ENCODE results near the gene DLGAP1. TPM values are rescaled to one million over a fixed set of nuclear protein-coding genes. Genes with fewer than 3 reads are reported as not detected.

The DLGAP1 gene
- total and polyA plus RNA-seq, 2 of the 13 experiments (the other 11 are each of a cell fraction or from before 2014, with no cell fraction given): 0.01 TPM; not detected in 1

DNA sequence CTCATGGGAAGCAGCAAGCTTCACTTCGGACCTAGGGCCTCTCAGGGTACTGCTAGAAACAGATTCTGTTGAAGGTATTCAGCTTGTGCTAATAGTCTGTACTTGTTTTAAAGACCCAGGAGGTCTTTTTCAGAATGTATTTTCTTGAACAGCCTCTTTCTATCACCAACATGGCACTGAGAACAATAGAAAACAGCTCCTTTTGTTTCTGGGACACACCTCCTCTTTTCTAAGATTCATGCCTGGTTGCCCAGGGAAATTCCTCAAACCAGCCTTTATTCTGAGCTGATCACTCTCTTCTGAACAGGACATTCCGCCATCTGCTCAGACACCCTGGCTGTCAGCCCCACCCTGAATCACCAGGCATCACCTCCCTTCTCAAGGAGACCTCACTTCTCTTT is 615.5 kb downstream of the DLGAP1 start:
- ATAC-seq (no peak), DNase-seq (ENCODE audit: low spot score) (no peak), FAIRE-seq (no peak)
- 10% methylated on average over 2 of the region's 2 CpGs for WGBS (ENCODE audit: low lambda C conversion rate)
- ChIA-PET POLR2A (no interaction called here), CTCF (ENCODE audit: low intra/inter-chr PET ratio, low total read pairs) (no interaction called here)
- Histone ChIP-seq H3K4me2 (ENCODE audit: low read depth, low read length) (no peak overlapping the region), H2AFZ (ENCODE audit: low read length) (no peak overlapping the region), H3K4me3 (replicated peaks in 1 of 3; ENCODE audit: insufficient read depth in 1 of 3, low read depth in 2 of 3, low read length in 3 of 3) (no peak overlapping the region), H4K20me1 (ENCODE audit: insufficient read depth, low read length) (no peaks in the 10 kb centered on the region), H3K27me3 (ENCODE audit: control insufficient read depth in 1 of 2, insufficient read depth in 2 of 2, low read length in 2 of 2) (no peaks in the 10 kb centered on the region; a peak in 1 of 5 replicates), H3K27ac (ENCODE audit: extremely low read length, insufficient read depth, low read length) (no peak overlapping the region), H3K9me3 (ENCODE audit: low read length) (no peaks in the 10 kb centered on the region), H3K79me2 (ENCODE audit: insufficient read depth, low read length) (no peaks in the 10 kb centered on the region), H3K36me3 (replicated peaks in 1 of 2; ENCODE audit: control insufficient read depth in 1 of 2, insufficient read depth in 2 of 2, low read length in 2 of 2) (no peaks in the 10 kb centered on the region), H3K9ac (ENCODE audit: insufficient read depth, low read depth, low read length) (no peak overlapping the region), H3K4me1 (ENCODE audit: insufficient read depth, low read length) (no peaks in the 10 kb centered on the region)
- TF ChIP-seq ASH2L (IDR thresholded peaks at IDR 0.05; ENCODE audit: insufficient read length, low read depth, low read length) (no peak), RXRA (CRISPR knock-in tag; IDR thresholded peaks at IDR 0.05) (no peak), ZNF850 (CRISPR knock-in tag; conservative IDR thresholded peaks at IDR 0.05) (no peak), ZNF776 (CRISPR knock-in tag; IDR thresholded peaks at IDR 0.05) (no peak), ZNF510 (CRISPR knock-in tag; IDR thresholded peaks at IDR 0.05; ENCODE audit: low read depth) (no peak), ZIK1 (CRISPR knock-in tag; IDR thresholded peaks at IDR 0.05; ENCODE audit: borderline replicate concordance, low read depth) (no peak), KDM5A (IDR thresholded peaks at IDR 0.05; ENCODE audit: borderline replicate concordance, low read length) (no peak), IKZF4 (CRISPR knock-in tag; IDR thresholded peaks at IDR 0.05; ENCODE audit: borderline replicate concordance, low read depth, not compliant biosample characterization) (no peak), PCBP2 (optimal IDR thresholded peaks at IDR 0.05; ENCODE audit: low read depth, low read length, poor library complexity, severe bottlenecking) (no peak), SSRP1 (CRISPR knock-in tag; IDR thresholded peaks at IDR 0.05) (no peak), RFX3 (CRISPR knock-in tag; IDR thresholded peaks at IDR 0.05) (no peak)
- TF ChIP-seq, protein P1, sequence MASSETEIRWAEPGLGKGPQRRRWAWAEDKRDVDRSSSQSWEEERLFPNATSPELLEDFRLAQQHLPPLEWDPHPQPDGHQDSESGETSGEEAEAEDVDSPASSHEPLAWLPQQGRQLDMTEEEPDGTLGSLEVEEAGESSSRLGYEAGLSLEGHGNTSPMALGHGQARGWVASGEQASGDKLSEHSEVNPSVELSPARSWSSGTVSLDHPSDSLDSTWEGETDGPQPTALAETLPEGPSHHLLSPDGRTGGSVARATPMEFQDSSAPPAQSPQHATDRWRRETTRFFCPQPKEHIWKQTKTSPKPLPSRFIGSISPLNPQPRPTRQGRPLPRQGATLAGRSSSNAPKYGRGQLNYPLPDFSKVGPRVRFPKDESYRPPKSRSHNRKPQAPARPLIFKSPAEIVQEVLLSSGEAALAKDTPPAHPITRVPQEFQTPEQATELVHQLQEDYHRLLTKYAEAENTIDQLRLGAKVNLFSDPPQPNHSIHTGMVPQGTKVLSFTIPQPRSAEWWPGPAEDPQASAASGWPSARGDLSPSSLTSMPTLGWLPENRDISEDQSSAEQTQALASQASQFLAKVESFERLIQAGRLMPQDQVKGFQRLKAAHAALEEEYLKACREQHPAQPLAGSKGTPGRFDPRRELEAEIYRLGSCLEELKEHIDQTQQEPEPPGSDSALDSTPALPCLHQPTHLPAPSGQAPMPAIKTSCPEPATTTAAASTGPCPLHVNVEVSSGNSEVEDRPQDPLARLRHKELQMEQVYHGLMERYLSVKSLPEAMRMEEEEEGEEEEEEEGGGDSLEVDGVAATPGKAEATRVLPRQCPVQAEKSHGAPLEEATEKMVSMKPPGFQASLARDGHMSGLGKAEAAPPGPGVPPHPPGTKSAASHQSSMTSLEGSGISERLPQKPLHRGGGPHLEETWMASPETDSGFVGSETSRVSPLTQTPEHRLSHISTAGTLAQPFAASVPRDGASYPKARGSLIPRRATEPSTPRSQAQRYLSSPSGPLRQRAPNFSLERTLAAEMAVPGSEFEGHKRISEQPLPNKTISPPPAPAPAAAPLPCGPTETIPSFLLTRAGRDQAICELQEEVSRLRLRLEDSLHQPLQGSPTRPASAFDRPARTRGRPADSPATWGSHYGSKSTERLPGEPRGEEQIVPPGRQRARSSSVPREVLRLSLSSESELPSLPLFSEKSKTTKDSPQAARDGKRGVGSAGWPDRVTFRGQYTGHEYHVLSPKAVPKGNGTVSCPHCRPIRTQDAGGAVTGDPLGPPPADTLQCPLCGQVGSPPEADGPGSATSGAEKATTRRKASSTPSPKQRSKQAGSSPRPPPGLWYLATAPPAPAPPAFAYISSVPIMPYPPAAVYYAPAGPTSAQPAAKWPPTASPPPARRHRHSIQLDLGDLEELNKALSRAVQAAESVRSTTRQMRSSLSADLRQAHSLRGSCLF (CRISPR knock-in tag; IDR thresholded peaks at IDR 0.05; ENCODE audit: borderline replicate concordance): no peak
- TF ChIP-seq, protein P2, sequence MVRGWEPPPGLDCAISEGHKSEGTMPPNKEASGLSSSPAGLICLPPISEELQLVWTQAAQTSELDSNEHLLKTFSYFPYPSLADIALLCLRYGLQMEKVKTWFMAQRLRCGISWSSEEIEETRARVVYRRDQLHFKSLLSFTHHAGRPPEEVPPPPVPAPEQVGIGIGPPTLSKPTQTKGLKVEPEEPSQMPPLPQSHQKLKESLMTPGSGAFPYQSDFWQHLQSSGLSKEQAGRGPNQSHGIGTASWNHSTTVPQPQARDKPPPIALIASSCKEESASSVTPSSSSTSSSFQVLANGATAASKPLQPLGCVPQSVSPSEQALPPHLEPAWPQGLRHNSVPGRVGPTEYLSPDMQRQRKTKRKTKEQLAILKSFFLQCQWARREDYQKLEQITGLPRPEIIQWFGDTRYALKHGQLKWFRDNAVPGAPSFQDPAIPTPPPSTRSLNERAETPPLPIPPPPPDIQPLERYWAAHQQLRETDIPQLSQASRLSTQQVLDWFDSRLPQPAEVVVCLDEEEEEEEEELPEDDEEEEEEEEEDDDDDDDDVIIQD (CRISPR knock-in tag; IDR thresholded peaks at IDR 0.05; ENCODE audit: low read depth): no peak
- intact Hi-C loops (cut with micrococcal nuclease; ENCODE audit: unreplicated experiment): no loop called here
- in situ Hi-C loops (cut with HindIII; ENCODE audit: extremely low pct_ligation_motif_present, low pct_unique_long_range_greater_than_20kb): no loop called here
- BruUV-seq (replicated peaks): no TSS peak

All from HepG2 (cell line).